Fibroblast of skin of back (primary cell): ENCODE results near the gene MAP3K2. TPM values are rescaled to one million over a fixed set of nuclear protein-coding genes. Genes with fewer than 3 reads are reported as not detected.

Experiments used
- DNase-seq: peaks from one replicate; pipeline ENCODE4 v3.0.0-alpha.2; 2013
- polyA plus RNA-seq, 2 experiments: library from polyadenylated mRNA; unstranded; fragments of 120-200 nt; gene quantifications; one replicate each; pipeline ENCODE4 v1.2.1, GENCODE V29; 2013; ENCODE audit not compliant: insufficient read length in 2 of 2

Gene MAP3K2
- 15.3 TPM for polyA plus RNA-seq (2013, experiment 1 of 2; ENCODE audit: insufficient read length)
- polyA plus RNA-seq (2013, experiment 2 of 2; ENCODE audit: insufficient read length) = 20.9 TPM

GRCh38 chr2:127387655-127388422, at the start of gene MAP3K2:
TSS of gene MAP3K2 (minus strand) at chr2:127387975. CDS start at chr2:127343129, 44,846 bp downstream.
- DNase-seq = peak; percentile 89

GRCh38 chr2:127437056-127437455, 49.3 kb upstream of the MAP3K2 start:
- no peak for DNase-seq

- DNase-seq = no peak
Observed at GRCh38 chr2:127434515-127434914, 46.7 kb upstream of the MAP3K2 start.

- no peak for DNase-seq
Observed at GRCh38 chr2:127431408-127432023, 43.7 kb upstream of the MAP3K2 start.

GRCh38 chr2:127429844-127430425, 42.2 kb upstream of the MAP3K2 start:
- DNase-seq = no peak

- no peak for DNase-seq
Observed at GRCh38 chr2:127429291-127429690, 41.5 kb upstream of the MAP3K2 start.

GRCh38 chr2:127428815-127429109, 41.0 kb upstream of the MAP3K2 start:
- DNase-seq = no peak

GRCh38 chr2:127428057-127428814, 40.5 kb upstream of the MAP3K2 start:
- DNase-seq = no peak

- DNase-seq = no peak
Observed at GRCh38 chr2:127427376-127428056, 39.7 kb upstream of the MAP3K2 start.

- DNase-seq = no peak
Observed at GRCh38 chr2:127426501-127427354, 39.0 kb upstream of the MAP3K2 start.

- no peak for DNase-seq
Observed at GRCh38 chr2:127425540-127426490, 38.0 kb upstream of the MAP3K2 start.

GRCh38 chr2:127424598-127425520, 37.1 kb upstream of the MAP3K2 start:
- no peak for DNase-seq

- DNase-seq = no peak
Observed at GRCh38 chr2:127423880-127424279, 36.1 kb upstream of the MAP3K2 start.

- DNase-seq = no peak
Observed at GRCh38 chr2:127423478-127423843, 35.7 kb upstream of the MAP3K2 start.

- DNase-seq = no peak
Observed at GRCh38 chr2:127422559-127423477, 35.0 kb upstream of the MAP3K2 start.

- DNase-seq = no peak
Observed at GRCh38 chr2:127421871-127422558, 34.2 kb upstream of the MAP3K2 start.

- no peak for DNase-seq
Observed at GRCh38 chr2:127421116-127421800, 33.5 kb upstream of the MAP3K2 start.
